PFSK-1 (cell line): ENCODE data around the gene FAM98B.

ENCODE experiments used
- FOXP2 ChIP-seq: optimal IDR thresholded peaks from 2 replicates; pipeline ENCODE3; 2011; ENCODE audit warnings: borderline replicate concordance, control low read depth, inconsistent platforms; ENCODE audit not compliant: insufficient read depth; ENCODE audit errors: extremely low read length, extremely low read depth
- POLR2AphosphoS5 ChIP-seq: IDR thresholded peaks from 2 replicates; pipeline ENCODE4 v1.6.1; 2012; ENCODE audit warnings: low read depth, mild to moderate bottlenecking, control low read depth, low read length, moderate library complexity
- REST ChIP-seq, 2 experiments: IDR thresholded peaks; 2 replicates each; pipeline versions ENCODE4 v1.6.1 to v1.8.0; 2011 to 2012; ENCODE audit warnings: low read depth in 2 of 2, low read length in 2 of 2, control low read depth in 1 of 2, inconsistent platforms in 1 of 2, mild to moderate bottlenecking in 1 of 2, moderate library complexity in 1 of 2; ENCODE audit not compliant: insufficient read depth in 1 of 2
- SIN3A ChIP-seq: IDR thresholded peaks from 2 replicates; pipeline ENCODE4 v1.6.1; 2012; ENCODE audit warnings: mild to moderate bottlenecking, low read length, moderate library complexity, borderline replicate concordance; ENCODE audit not compliant: insufficient read depth
- TAF1 ChIP-seq: IDR thresholded peaks from 2 replicates; pipeline ENCODE4 v1.6.1; 2012; ENCODE audit warnings: low read length, control low read depth, borderline replicate concordance; ENCODE audit not compliant: insufficient read depth

The FAM98B gene

GRCh38 chr15:38482572-38482971 is 28.6 kb downstream of the FAM98B start:
- TF ChIP-seq TAF1 (no peak), POLR2AphosphoS5 (no peak), SIN3A (no peak)

GRCh38 chr15:38486936-38487335 is 33.0 kb downstream of the FAM98B start:
- TF ChIP-seq REST (IDR thresholded peaks at IDR 0.05; ENCODE audit: insufficient read depth in 1 of 2, low read depth in 2 of 2, low read length in 2 of 2) (no peak), FOXP2 (no peak), TAF1 (no peak), SIN3A (no peak), POLR2AphosphoS5 (no peak)

- no peak for TF ChIP-seq TAF1
- TF ChIP-seq POLR2AphosphoS5 = no peak
- TF ChIP-seq REST (IDR thresholded peaks at IDR 0.05; ENCODE audit: insufficient read depth in 1 of 2, low read depth in 2 of 2, low read length in 2 of 2) = no peak
- TF ChIP-seq SIN3A = no peak
- TF ChIP-seq FOXP2 = no peak
Observed at GRCh38 chr15:38487378-38487777, 33.5 kb downstream of the FAM98B start.

GRCh38 chr15:38490242-38490922 is 36.5 kb downstream of the FAM98B start:
- no peak; the same call in 1 of the 2 replicates for TF ChIP-seq POLR2AphosphoS5
- no peak for TF ChIP-seq TAF1
- TF ChIP-seq SIN3A = no peak
- no peak for TF ChIP-seq FOXP2
- no peak for TF ChIP-seq REST (IDR thresholded peaks at IDR 0.05; ENCODE audit: insufficient read depth in 1 of 2, low read depth in 2 of 2, low read length in 2 of 2)

GRCh38 chr15:38496151-38496550 is 42.2 kb downstream of the FAM98B start:
- TF ChIP-seq TAF1 (no peak), POLR2AphosphoS5 (no peak), FOXP2 (no peak), REST (IDR thresholded peaks at IDR 0.05; ENCODE audit: insufficient read depth in 1 of 2, low read depth in 2 of 2, low read length in 2 of 2) (no peak), SIN3A (no peak)
